ENCODE data around the gene TMED7. TPM values are rescaled to one million over a fixed set of nuclear protein-coding genes. Genes with fewer than 3 reads are reported as not detected.

The TMED7 gene
- total and polyA plus RNA-seq, 2 of the 8 experiments (the other 6 are each of a cell fraction or from before 2014, with no cell fraction given) = 43.8 to 75.2 TPM

GRCh38 chr5:115565233-115565632 is 60.6 kb downstream of the TMED7 start:
- H3K36me3 ChIP-seq (ENCODE audit: control insufficient read depth in 2 of 4, insufficient read depth in 4 of 4, low read length in 3 of 4) = no peaks in the 10 kb centered on the region
- no peak overlapping the region for H2AFZ ChIP-seq (ENCODE audit: low read length)
- no peak overlapping the region for H3K56ac ChIP-seq (replicated peaks; ENCODE audit: insufficient read length, low read depth, low read length)
- 78% methylated on average over 2 of the region's 2 CpGs; no CpG with 5 or more reads in 1 of the 2 experiments for WGBS, 2 experiments (ENCODE audit: extremely low coverage in 1 of 2, insufficient coverage in 1 of 2, insufficient read length in 1 of 2, insufficient replicate concordance in 2 of 2, low coverage in 1 of 2, low lambda C conversion rate in 2 of 2, missing lambda C conversion rate in 1 of 2)
- no peak overlapping the region for H4K5ac ChIP-seq (ENCODE audit: insufficient read length, low read depth, low read length)
- no peak overlapping the region for H3K27ac ChIP-seq (ENCODE audit: low read depth, low read length)
- H3K23ac ChIP-seq (ENCODE audit: insufficient read length) = no peak overlapping the region
- H3K79me2 ChIP-seq (ENCODE audit: control insufficient read depth in 1 of 2, insufficient read depth in 2 of 2, low read length in 2 of 2) = no peaks in the 10 kb centered on the region
- H3K79me1 ChIP-seq (ENCODE audit: low read depth, low read length) = no peaks in the 10 kb centered on the region
- POLR2A ChIA-PET (ENCODE audit: partially characterized antibody) = interaction anchor here (0.6 kb wide), 1 partner anchor 60 kb away, joined by 3 read pairs; the partner anchor contains the start of gene TMED7
- no peak overlapping the region for H2AK5ac ChIP-seq (ENCODE audit: low read depth, low read length)
- H3K4me3 ChIP-seq (ENCODE audit: extremely low read depth in 1 of 4, insufficient read depth in 2 of 4, low read depth in 3 of 4, low read length in 4 of 4) = no peak overlapping the region
- no peak overlapping the region for H3K4ac ChIP-seq (replicated peaks; ENCODE audit: insufficient read length, low read depth, low read length)
- FAIRE-seq = no peak
- no peak for DNase-seq (ENCODE audit: low read depth in 1 of 2, low spot score in 2 of 2)
- H3K27me3 ChIP-seq (replicated peaks in 1 of 4; ENCODE audit: control insufficient read depth in 3 of 4, extremely low read depth in 1 of 4, insufficient read depth in 3 of 4, low read length in 3 of 4) = no peaks in the 10 kb centered on the region
- no peak overlapping the region for H4K91ac ChIP-seq (replicated peaks; ENCODE audit: insufficient read length, low read length)
- no peaks in the 10 kb centered on the region for H3K9me3 ChIP-seq (ENCODE audit: insufficient read depth in 2 of 2, low read depth in 1 of 2, low read length in 1 of 2)
- H3K4me1 ChIP-seq (replicated peaks in 1 of 4; ENCODE audit: control insufficient read depth in 3 of 4, insufficient read depth in 4 of 4, low read length in 3 of 4) = no peaks in the 10 kb centered on the region
- TF ChIP-seq RBBP5 (IDR thresholded peaks at IDR 0.05; ENCODE audit: borderline replicate concordance, low read depth, low read length) (no peak), SIRT6 (IDR thresholded peaks at IDR 0.05; ENCODE audit: low read length) (no peak), CHD1 (IDR thresholded peaks at IDR 0.05; ENCODE audit: low read depth, low read length) (no peak), EGR1 (IDR thresholded peaks at IDR 0.05; ENCODE audit: borderline replicate concordance, low read depth, low read length) (no peak), EP300 (IDR thresholded peaks at IDR 0.05; ENCODE audit: borderline replicate concordance in 1 of 2, low read depth in 2 of 2, low read length in 2 of 2) (no peak), TBP (IDR thresholded peaks at IDR 0.05; ENCODE audit: low read depth, low read length) (no peak), CHD2 (IDR thresholded peaks at IDR 0.05; ENCODE audit: low read length) (no peak), NANOG (IDR thresholded peaks at IDR 0.05; ENCODE audit: insufficient read depth, low read depth, low read length, poor library complexity, severe bottlenecking) (no peak), CTBP2 (IDR thresholded peaks at IDR 0.05; ENCODE audit: borderline replicate concordance, insufficient read depth, insufficient read length, low read length) (no peak)
- CTCF ChIA-PET (ENCODE audit: partially characterized antibody) = interaction anchor here (1.4 to 1.6 kb wide), 2 partner anchors 9 to 256 kb away, joined by 3 to 9 read pairs; no protein-coding TSS in a partner anchor
- H4K8ac ChIP-seq (ENCODE audit: extremely low read depth, insufficient read depth, low read length) = no peak overlapping the region
- no peak overlapping the region for H2BK5ac ChIP-seq (ENCODE audit: low read depth, low read length)
- H4K20me1 ChIP-seq (replicated peaks in 1 of 2; ENCODE audit: control insufficient read depth in 1 of 2, insufficient read depth in 2 of 2, low read length in 2 of 2) = no peaks in the 10 kb centered on the region
- H3K9ac ChIP-seq (replicated peaks in 1 of 4; ENCODE audit: extremely low read depth in 1 of 4, low read depth in 3 of 4, low read length in 3 of 4) = no peak overlapping the region
- no peak overlapping the region for H2BK20ac ChIP-seq (ENCODE audit: low read length)
- H3K14ac ChIP-seq (ENCODE audit: insufficient read length) = no peak overlapping the region
- H2BK15ac ChIP-seq (ENCODE audit: low read length) = no peak overlapping the region
- H3K4me2 ChIP-seq (ENCODE audit: insufficient read depth in 1 of 2, low read depth in 2 of 2, low read length in 2 of 2) = no peak overlapping the region
- H2BK120ac ChIP-seq (replicated peaks; ENCODE audit: low read depth, low read length) = no peak overlapping the region
- H3K23me2 ChIP-seq (ENCODE audit: low read depth, low read length) = no peaks in the 10 kb centered on the region
- no peak overlapping the region for H3K18ac ChIP-seq (ENCODE audit: extremely low read depth, low read length)
- H2BK12ac ChIP-seq (ENCODE audit: low read depth, low read length) = no peak overlapping the region
